Activated CD8-positive, alpha-beta memory T cell treated with anti-CD3 and anti-CD28 coated beads, Interleukin-2, amount 50 U/mL, for 24 hours (primary cell): Measurements from ENCODE around the gene CREBZF.

Experiments
- DNase-seq: peaks from one replicate; pipeline ENCODE4 v3.0.0-alpha.2; 2020; ENCODE audit errors: extremely low read depth

Gene CREBZF

DNA sequence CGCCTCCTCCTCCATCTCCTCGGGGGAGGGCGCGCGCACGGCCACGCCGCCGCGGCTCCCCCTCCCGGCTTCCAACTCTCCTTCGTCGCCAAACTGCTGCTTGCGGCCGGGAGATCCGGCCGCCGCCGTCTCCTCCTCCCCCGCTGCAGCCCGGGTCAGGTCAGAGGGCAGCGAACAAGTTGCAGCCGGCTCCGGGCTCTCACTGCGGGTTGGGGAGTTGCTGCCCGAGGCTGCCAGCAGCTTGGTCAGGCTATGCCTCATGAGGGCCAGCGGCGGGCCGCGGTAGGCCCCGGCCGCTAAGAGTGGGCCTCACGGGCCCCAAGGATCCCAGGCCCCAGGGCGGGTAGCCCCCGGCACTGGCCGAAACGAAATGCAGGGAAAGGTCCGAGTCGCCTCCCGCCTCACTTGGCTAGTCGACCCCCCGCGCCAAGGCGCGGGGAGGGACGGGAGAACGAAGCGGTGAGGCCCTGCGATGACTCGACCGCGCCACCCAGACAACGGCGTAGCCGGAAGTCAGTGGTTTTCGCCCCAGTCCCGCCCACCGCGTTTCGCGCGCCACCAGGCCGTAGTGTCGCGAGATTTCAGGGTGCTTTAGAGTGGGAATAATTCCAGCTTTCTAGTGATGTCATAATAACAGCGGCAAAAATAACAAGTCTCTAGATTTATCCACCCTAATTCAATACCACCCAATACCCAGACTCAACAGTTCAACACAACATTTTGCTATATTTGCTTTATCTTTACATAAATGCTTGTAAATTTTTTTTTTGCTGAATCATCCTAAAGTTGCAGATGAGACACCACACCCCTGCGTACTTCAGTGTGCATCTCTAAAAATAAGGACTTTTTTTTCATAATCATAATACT, at the start of gene CREBZF:
Gene CREBZF (minus strand): TSS at position 515 of the 867 bp plus-strand sequence. CDS start 254 bp downstream, at position 261.
- peak; percentile 85 for DNase-seq

- DNase-seq = no peak
Observed at GRCh38 chr11:85712953-85713352, 48.0 kb upstream of the CREBZF start.

- no peak for DNase-seq
Observed at GRCh38 chr11:85710917-85711316, 46.0 kb upstream of the CREBZF start.

DNA sequence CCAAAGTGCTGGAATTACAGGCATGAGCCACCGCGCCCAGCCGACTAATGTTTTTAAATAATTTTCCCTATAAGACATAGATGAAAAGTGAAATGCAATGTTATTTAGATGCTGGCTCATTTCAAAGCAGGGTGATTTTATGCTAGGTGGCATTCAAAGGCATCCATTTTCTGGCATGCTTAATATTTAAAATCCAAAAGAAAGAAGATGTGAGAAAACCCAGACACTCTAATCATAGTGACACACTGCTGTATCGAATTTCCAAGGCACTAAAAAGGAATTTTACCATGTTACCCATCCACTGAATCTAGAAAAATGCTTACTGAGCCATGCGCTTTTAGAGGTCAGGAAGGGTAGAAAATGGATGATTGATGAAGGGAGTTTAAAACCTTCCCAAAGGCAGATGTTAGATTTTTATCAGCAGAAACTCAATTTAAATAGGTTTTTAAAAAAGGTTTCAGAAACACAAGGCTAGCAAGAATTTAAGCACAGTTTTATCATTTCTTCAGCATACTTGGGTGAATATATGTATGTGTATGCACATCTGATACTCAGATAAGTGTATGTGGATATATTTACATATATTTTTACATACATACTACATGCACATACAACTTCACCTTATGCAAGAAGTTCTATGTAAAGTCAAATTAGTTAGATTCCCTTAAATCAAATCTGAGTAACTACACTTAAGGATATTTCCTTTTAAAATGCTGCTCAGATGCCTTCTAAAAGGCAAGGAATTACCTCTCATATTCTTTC, 45.2 kb upstream of the CREBZF start:
- DNase-seq = no peak

GRCh38 chr11:85705800-85706199, 40.9 kb upstream of the CREBZF start:
- no peak for DNase-seq

- DNase-seq = no peak
Observed at GRCh38 chr11:85704967-85705366, 40.0 kb upstream of the CREBZF start.

DNA sequence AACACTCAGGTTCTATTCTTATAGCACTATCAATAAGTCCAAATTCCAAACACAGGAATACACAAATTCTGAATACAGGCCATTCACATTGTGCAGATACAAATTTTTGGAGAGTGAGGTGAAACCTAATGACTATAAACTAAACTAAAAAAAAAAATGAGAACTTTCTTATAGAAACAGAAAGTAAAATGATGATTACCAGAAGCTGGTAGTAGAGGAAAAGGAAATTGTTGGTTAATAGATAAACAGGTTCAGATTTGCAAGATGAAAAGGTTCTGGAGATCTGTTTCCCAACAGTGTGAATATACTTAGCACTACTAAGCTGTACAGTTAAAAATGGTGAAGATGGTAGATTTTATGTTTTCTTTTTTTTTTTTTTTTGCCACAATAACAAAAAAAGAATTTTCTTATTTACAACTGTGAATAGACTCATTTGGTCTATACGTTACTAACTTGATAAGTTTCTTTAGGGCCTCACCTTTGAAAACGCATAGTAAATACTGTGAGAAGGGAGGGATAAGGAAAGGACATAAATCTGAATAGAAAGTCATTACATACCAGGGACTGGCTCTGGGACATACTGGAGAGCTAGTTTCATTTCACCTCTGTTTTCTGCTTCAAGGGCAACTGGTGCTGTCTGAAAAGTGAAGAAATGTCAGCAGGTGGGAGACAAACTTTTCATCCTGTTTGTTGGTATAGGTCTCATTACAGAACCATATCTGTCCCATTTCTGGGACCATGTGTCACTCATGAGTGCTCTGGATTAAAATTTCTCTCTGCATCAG, 35.2 kb upstream of the CREBZF start:
- DNase-seq = no peak

DNA sequence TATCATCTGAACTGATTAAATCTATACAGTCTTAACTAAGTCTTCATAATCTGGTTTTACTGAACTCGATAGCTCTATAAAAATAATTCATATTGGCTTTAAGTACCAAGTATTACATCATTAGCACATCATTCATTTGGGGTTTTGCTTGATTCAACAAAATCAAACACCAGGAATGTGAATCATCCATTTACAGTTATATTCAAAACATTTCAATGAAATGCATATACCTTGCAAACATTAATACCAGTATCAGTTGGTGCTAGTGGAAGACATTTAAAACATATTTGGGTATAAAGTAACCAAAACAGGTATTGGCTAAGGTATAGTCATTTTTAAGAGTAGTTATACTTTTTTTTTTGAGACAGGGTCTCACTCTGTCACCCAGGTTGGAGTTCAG, 33.3 kb upstream of the CREBZF start:
- DNase-seq = no peak

DNA sequence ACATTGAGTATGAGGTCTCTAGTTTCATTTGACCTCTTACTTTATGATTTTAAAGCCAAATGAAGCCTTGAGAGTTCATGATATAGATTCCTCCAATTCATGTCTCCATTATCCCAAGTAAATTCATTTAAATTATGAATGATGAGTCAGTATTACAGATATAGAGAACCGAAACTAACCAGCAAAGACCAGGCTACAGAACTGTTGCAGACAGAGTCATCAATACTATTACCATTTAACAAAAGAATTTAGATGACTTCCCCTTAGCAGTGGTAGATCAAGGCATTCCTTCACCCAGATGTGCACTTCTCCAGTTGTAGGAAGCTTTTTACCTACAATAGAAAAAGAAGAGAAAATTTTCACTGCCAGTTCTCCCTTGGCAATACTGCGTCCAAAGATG, 32.8 kb upstream of the CREBZF start:
- no peak for DNase-seq

DNA sequence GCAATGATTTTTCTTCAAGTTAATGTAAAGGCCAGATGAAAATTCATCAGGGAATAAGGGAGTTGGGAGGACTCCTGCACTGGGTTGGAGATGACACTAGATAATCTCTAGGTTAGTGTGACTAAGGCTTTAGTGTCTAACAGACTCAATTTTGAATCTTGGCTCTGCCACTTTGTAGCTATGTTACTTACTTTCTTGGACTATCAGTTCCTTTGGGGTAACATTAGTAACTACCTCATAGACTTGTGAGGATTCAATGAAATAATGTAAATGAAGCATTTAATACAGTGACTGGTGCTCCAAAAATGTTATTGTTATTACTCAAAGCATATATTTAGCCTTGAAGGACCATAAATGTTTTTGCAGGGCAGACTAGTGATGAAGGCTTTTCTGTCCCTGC, 30.6 kb upstream of the CREBZF start:
- no peak for DNase-seq

- DNase-seq = no peak
Observed at GRCh38 chr11:85694385-85694980, 29.6 kb upstream of the CREBZF start.

- no peak for DNase-seq
Observed at GRCh38 chr11:85685820-85686459, 21.0 kb upstream of the CREBZF start, which contains the start of gene CCDC89. TSS of gene CCDC89 (minus strand) at chr11:85686195. CDS start at chr11:85686130, 65 bp downstream.

DNA sequence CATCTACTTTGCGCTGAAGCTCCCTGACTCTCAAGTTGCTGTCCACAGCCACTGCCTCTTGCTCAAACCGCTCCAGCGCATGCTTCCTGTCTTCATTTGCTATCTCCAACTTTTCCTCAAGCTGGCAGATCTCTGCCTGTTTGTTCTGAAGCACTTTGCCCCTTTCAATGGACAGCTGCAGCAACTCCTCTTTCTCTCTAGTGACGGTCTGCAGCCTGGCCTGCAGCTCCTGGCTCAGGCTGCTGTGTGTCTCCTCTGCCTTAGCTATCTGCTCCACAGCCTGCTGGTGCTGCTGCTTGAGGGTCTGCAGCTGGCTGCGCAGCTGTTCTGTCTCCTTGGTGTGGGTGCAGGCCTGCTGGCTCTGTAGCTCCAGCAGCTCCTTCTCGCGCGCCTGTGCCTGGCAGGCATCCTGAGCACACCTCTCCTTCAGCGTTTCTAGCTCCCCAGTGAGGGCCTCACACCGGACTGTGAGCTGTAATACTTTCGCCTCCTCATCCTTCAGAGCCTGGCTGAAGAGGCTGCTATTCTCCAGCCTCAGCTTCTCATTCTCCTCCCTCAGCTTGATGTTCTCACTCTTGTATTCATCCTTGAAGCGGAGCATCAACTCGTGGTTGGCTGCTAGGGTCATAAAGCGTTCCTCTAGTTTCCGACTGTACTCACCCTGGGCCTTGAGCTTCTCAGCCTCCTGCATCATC, 20.3 kb upstream of the CREBZF start:
- DNase-seq = no peak

DNA sequence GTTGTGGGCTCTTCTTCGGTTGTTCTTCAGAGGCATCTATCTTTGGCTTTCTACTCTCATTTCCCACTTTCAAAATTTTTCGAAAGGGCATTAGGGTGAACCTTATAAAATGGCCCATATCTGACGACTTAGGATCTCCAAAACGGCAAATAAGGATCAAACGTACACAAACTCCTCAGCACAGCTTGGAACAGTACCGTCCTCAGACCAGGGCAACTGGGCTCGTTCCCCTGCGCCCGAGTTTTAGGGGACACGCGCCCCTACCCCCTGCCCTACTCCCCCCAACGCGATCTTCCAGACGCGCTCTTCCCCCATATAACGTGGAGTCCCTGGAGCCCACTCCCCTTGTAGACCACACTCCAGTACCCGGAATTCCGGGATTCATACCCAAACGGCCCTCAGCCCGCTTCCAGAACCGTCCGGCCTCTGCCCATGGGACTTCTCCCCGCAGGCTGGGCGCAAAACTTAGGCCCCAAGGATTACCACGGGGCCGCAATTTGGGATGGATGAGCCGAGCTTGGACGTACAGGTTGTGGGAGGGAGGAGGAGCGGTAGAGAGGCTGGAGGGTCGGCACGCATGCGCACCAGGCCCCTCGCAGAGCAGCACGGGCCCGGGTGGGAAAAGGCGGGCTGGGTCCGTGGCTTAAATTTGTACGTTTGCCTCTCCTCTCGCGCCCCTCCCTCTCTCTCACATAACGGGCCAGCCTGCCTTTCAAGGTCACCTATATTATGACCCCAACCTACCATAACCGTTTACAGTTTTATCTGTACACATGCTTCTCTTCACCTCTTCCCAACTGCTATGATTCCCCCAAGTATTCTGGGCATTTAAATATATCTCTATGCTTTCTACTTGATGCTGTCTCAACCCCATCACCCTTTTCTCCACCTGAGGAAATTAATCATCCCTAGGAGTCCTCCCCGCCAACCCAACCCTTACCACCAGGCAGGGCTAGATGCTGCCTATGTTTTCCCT, 17.7 kb upstream of the CREBZF start:
- DNase-seq = peak; percentile 28

DNA sequence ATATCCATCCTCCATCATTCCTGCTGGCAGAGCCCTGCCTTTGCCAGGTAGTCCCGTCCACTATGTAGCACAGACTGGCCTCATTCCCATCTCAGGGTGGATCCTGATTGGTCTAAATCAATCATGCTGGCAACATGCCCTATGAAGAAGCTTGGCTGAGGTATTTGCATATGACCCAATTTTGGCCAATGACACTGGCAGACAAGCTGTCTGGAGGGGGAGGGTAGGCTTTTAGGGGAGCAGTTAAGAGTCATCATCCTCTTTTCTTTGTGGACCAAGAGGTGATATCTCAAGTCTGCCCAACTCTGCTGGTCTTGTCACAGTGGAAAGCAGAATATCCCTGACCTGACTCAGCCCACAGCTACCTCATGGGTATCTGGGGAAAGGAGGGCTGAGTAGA, 16.0 kb upstream of the CREBZF start:
- DNase-seq = no peak

GRCh38 chr11:85679576-85679975, 14.6 kb upstream of the CREBZF start:
- no peak for DNase-seq

DNA sequence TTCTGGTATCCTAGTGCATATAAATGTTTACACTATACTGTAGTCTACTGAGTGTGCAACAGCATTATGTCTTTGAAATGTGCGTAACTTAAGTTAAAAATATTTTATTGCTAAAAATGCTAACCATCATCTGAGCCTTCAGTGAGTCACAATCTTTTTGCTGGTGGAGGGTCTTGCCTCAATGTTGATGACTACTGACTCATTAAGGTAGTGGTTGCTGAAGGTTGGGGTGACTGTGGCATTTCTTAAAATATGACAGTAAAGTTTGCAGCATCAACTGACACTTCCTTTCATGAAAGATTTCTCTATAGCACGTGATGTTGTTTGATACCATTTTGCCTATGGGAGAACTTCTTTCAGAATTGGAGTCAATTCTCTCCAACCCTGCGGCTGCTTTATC, 8.5 kb upstream of the CREBZF start:
- DNase-seq = no peak

- no peak for DNase-seq
Observed at GRCh38 chr11:85672105-85672902, 7.4 kb upstream of the CREBZF start.
